HG03175 (cell line): ENCODE data around the gene PHACTR3.
"Not testable (repeated sequence)": the region's sequence is repeated elsewhere in the genome, so short reads cannot be mapped to it uniquely, and the experiment has no call there.

Experiments used
- ATAC-seq: cut with Tn5 transposase; IDR thresholded peaks from one replicate; pipeline ENCODE4 v1.9.1; 2021; ENCODE audit warnings: mild to moderate bottlenecking, moderate library complexity; ENCODE audit not compliant: unreplicated experiment

PHACTR3 gene

GRCh38 chr20:59835448-59836395 lies 231.4 kb downstream of the PHACTR3 start:
- ATAC-seq: no peak

- ATAC-seq: no peak
Observed at GRCh38 chr20:59836767-59837166, 232.4 kb downstream of the PHACTR3 start.

DNA sequence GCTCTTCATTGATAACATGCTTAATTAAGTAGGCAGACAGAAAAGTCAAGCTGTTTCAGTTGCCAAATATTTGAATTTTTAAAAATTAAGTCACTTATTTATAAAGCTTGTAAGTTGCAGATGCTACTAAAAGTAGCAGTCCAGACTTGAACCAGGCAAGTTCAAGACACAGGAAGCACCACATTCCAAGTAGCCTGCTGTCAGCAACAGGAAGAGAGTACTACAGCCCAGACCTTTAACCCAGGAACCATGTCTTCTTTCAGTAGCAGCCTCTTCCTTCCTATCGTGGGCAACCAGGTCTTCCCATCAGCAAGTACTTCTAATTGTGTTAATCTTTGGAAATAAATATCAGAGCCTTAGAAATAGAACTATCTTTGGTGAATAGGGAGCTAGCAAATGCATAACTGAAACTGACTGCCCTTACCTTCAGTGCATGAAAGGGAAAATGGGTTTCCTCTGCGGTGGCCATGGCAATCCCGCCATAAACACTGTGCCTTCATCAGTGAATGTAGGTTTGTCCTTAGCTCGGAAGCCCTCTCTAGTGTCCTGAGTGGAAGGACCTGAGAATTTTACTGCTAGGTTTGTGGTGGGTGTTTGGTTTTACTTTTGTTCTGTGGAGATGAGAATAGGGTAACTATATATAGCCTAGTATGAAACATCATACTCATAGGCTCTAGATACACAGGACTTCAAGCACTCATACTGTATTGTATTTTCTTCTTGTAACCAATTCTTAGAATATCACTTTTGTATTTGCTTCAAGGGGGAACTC lies 233.5 kb downstream of the PHACTR3 start:
- peak; percentile 74 for ATAC-seq

DNA sequence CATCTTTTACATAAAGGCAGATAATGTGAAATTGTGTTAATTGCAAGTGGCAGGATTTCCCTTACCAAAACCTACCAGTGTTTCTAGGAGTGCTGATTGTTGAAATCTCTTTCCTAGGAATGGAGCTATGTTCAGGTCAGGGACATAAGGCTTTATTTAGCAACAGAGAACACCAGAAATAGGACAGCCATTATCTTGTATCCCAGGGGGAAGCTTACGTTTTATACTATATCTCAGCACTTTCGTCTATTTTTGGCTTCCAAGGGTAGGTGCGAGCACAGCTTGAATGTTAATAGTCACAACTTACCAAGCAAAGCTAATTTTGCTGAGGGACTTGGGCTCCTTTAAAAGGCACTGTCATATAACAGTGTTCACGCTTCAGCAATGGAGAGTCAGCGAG lies 235.1 kb downstream of the PHACTR3 start:
- ATAC-seq: no peak

- no peak for ATAC-seq
Observed at GRCh38 chr20:59845472-59845871, 241.1 kb downstream of the PHACTR3 start.

DNA sequence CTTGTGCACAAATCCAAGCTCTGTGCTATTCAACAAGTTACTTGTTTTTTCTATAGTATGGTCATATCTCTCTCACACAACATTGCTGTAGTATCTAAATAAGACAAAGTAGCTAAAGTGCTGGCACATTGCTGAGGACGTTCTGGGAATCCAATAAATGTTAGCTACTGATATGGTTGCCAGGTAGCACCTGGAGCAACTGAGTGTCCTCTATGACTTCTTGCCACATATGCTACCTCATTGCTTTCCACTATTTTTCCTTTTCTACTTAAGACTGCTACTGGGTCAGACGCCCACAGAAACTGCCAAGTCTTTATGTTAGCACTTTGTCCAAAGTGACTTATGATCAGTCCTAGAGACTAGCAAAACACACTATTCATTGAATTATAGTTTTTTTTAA lies 243.8 kb downstream of the PHACTR3 start:
- ATAC-seq: no peak

DNA sequence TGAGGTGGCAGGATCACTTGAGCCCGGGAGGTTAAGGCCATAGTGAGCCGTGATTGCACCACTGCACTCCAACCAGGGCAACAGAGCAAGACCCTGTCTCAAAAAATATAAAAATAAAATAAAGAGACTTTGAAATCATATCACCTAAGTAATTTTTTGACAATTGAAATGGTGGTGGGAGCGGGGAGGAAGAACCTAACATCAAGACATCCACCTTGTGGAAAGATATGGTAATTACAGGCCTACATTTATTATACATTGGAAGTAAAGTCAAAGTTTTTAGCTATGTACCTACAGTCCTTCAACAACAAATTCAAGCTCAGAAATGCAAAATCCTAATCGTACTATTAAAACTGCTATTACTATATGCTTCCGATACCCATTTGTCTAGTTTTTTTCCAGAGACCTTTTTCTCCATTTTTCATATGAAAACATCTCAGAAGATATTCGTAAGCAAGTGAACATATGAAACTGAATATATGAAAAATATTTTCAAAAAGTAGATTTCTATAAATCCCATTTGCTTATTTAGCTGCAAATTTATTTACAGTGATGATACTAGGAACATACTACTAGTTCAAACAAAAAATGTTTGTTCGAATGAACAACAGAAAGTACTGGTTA lies 245.8 kb downstream of the PHACTR3 start:
- peak; percentile 45 for ATAC-seq

GRCh38 chr20:59856526-59856925 lies 252.2 kb downstream of the PHACTR3 start:
- ATAC-seq: not testable (repeated sequence)

- not testable (repeated sequence) for ATAC-seq
Observed at GRCh38 chr20:59856941-59857340, 252.6 kb downstream of the PHACTR3 start.

- ATAC-seq: no peak
Observed at GRCh38 chr20:59857966-59858365, 253.6 kb downstream of the PHACTR3 start.

DNA sequence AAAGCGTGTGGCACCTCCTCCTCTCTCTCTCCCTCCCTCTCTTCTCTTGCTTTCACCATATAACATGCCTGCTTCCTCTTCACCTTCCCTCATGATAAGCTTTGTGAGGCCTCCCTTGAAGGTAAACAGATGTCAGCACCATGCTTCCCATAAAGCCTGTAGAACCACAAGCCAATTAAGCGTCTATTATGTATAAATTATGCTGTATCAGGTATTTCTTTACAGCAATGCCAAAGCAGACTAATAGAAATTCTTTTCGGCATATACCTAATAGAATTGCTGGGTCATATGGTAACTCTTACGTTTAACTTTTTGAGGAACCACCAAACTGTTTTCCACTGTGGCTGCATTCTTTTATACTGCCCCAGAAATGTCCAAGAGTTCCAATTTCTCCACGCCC lies 254.1 kb downstream of the PHACTR3 start:
- ATAC-seq: no peak

DNA sequence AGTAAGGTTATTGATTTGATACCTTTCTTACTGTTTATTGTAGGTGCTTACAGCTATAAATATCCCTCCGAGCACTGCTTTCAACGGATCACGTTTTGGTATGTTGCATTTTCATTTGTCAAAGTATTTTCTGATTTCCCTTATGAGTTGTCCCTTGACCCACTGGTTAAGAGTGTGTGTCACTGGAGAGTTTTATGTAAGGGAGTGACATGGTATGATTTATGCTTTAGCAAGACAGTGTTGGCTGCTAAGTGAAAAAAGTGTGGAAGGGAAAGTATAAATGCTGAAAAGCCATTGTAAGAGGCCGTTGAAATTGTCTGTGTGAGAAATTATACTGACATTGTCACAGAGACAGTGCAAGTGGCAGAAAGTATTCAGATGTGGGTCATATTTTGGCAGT lies 257.1 kb downstream of the PHACTR3 start:
- no peak for ATAC-seq

DNA sequence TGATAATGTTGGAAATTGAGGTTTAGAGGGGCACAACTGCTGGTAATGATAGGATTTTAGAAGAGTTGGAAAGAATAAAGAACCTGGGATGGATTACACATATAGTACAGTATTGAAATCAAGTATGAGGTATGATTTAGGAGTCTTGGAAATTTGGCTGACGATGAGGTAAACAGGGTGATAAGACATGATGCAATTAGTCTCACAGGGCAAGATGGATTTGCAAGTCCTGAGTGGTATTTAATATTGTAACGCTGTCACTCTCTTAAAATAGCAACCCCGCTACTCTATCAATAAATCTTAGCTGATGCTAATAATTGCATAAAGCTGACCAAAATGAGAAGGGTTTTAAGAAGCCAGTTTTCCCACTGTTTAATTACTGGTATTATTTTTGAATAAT lies 258.7 kb downstream of the PHACTR3 start:
- ATAC-seq: no peak

- ATAC-seq: no peak
Observed at GRCh38 chr20:59864726-59865125, 260.4 kb downstream of the PHACTR3 start.

GRCh38 chr20:59866338-59866737 lies 262.0 kb downstream of the PHACTR3 start:
- ATAC-seq: no peak

DNA sequence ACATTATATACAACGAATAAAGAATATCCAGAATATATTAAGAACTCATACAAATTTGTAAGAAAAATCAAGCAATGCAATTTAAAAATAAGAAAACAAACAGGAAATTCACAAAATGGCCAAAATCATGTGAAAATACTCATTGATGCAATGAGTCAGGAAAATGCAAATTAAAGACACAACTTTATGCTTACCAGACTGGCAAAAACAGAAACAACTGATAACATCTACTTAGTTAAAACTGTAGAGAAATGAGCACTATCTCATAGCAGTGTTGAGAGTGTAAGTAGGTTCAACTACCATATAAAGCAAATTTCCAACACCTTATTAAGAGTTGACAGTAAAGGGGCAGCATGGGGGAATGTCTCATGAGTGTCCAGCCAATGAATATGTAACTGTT lies 266.8 kb downstream of the PHACTR3 start:
- ATAC-seq: no peak

DNA sequence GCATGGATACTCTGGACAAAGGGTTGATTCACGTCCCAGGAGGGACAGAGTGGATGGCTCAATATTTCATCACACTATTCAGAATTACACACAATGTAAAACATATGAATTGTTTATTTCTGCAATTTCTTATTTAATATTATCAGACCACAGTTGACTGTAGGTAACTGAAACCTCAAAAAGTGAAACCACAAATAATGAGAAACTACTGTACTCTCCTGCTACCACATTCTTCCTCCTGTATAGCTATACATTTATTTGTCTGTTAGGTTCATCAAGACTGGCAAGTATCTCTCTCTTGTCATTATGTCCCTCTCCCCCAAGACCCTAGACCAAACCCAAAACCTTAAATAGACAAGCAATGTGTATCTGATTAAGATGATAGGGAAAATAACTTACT lies 269.1 kb downstream of the PHACTR3 start:
- no peak for ATAC-seq

DNA sequence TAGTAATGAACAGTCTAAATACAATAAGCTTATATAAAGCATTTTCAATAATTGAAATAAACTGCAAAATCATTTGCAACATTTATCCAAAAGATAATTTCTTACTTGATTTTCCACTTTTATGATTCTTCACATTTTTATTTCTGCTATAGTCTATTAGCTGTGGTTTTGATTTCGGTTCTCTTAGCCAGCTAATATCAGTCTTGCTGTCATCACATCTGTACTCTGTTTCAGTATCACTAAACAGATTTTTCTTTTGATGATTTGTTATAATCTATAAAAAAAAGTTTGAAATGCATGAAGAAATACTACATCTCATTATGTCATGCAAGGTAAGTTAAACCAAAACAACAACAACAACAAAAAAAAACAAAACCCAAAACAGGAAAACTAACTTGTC lies 275.9 kb downstream of the PHACTR3 start:
- ATAC-seq: no peak

GRCh38 chr20:59884494-59884893 lies 280.2 kb downstream of the PHACTR3 start:
- no peak for ATAC-seq

GRCh38 chr20:59888050-59888449 lies 283.7 kb downstream of the PHACTR3 start:
- ATAC-seq: no peak

DNA sequence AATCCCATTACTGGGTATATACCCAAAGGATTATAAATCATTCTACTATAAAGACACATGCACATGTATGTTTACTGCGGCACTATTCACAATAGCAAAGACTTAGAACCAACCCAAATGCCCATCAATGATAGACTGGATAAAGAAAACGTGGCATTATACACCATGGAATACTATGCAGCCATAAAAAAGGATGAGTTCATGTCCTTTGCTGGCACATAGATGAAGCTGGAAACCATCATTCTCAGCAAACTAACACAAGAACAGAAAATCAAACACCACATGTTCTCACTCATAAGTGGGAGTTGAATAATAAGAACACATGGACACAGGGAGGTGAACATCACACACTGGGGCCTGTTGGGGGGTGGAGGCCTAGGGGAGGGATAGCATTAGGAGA lies 285.7 kb downstream of the PHACTR3 start:
- ATAC-seq: not testable (repeated sequence)
